Astrocyte (in vitro differentiated cells and primary cell): ENCODE results near the gene MED15. TPM values are rescaled to one million over a fixed set of nuclear protein-coding genes. Genes with fewer than 3 reads are reported as not detected.
A peak's percentile ranks its signal among the peaks of the same experiment; 100 is the strongest.

Source experiments
- DNase-seq: peaks from one replicate; pipeline ENCODE4 v3.0.0-alpha.2; 2010; ENCODE audit warnings: low read depth
- FAIRE-seq: peaks from 2 replicates; lab custom pipeline; 2011; peaks lifted over from hg19 to GRCh38; lab: Jason Lieb, UNC
- H2AFZ ChIP-seq: 2 replicates; pipeline ENCODE4 v1.6.0; 2012; ENCODE audit warnings: low read depth, low read length, inconsistent platforms
- H3K27ac ChIP-seq: 2 replicates; pipeline ENCODE4 v1.5.1; 2011; ENCODE audit warnings: low read depth, low read length, inconsistent platforms
- H3K27me3 ChIP-seq: 2 replicates; pipeline ENCODE4 v1.6.0; 2011; ENCODE audit warnings: low read length, inconsistent platforms; ENCODE audit not compliant: insufficient read depth
- H3K36me3 ChIP-seq: 2 replicates; pipeline ENCODE4 v1.5.1; 2011; ENCODE audit warnings: low read length, inconsistent platforms; ENCODE audit not compliant: insufficient read depth
- H3K4me1 ChIP-seq: 2 replicates; pipeline ENCODE4 v1.5.1; 2011; ENCODE audit warnings: low read length, inconsistent platforms; ENCODE audit not compliant: insufficient read depth
- H3K4me2 ChIP-seq: 2 replicates; pipeline ENCODE4 v1.6.0; 2012; ENCODE audit warnings: low read length, inconsistent platforms
- H3K4me3 ChIP-seq: 2 replicates; pipeline ENCODE4 v1.5.1; 2011; ENCODE audit warnings: low read depth, mild to moderate bottlenecking, low read length, inconsistent platforms; ENCODE audit not compliant: insufficient read depth
- H3K79me2 ChIP-seq: 2 replicates; pipeline ENCODE4 v1.6.0; 2012; ENCODE audit warnings: mild to moderate bottlenecking, low read length, inconsistent platforms; ENCODE audit not compliant: insufficient read depth
- H3K9ac ChIP-seq: 2 replicates; pipeline ENCODE4 v1.6.0; 2012; ENCODE audit warnings: mild to moderate bottlenecking, low read length, inconsistent platforms
- H3K9me3 ChIP-seq: 2 replicates; pipeline ENCODE4 v1.5.1; 2012; ENCODE audit warnings: low read depth, mild to moderate bottlenecking, low read length, inconsistent platforms; ENCODE audit not compliant: insufficient read depth
- H4K20me1 ChIP-seq: 2 replicates; pipeline ENCODE4 v1.6.0; 2012; ENCODE audit warnings: low read length, inconsistent platforms; ENCODE audit not compliant: insufficient read depth
- H3K27ac Mint-ChIP-seq: one replicate; pipeline ENCODE4 v1.8.0; 2021; ENCODE audit warnings: mild to moderate bottlenecking, mixed read lengths; ENCODE audit not compliant: unreplicated experiment
- H3K27me3 Mint-ChIP-seq: one replicate; pipeline ENCODE4 v1.8.0; 2021; ENCODE audit warnings: low read depth, mixed read lengths; ENCODE audit not compliant: unreplicated experiment
- H3K36me3 Mint-ChIP-seq: one replicate; pipeline ENCODE4 v1.8.0; 2021; ENCODE audit warnings: low read depth, mixed read lengths; ENCODE audit not compliant: unreplicated experiment
- H3K4me1 Mint-ChIP-seq: one replicate; pipeline ENCODE4 v1.8.0; 2021; ENCODE audit warnings: low read depth, mixed read lengths; ENCODE audit not compliant: unreplicated experiment
- H3K4me3 Mint-ChIP-seq: one replicate; pipeline ENCODE4 v1.8.0; 2021; ENCODE audit warnings: mild to moderate bottlenecking, moderate library complexity, mixed read lengths; ENCODE audit not compliant: unreplicated experiment
- H3K9me3 Mint-ChIP-seq: one replicate; pipeline ENCODE4 v1.8.0; 2021; ENCODE audit warnings: mild to moderate bottlenecking, mixed read lengths; ENCODE audit not compliant: unreplicated experiment
- CTCF ChIP-seq: IDR thresholded peaks from 2 replicates; pipeline ENCODE4 v1.5.1; 2011; ENCODE audit warnings: low read depth, mild to moderate bottlenecking, inconsistent platforms, low read length, moderate library complexity; ENCODE audit not compliant: insufficient read depth
- EZH2 ChIP-seq: IDR thresholded peaks from 2 replicates; pipeline ENCODE4 v1.6.1; 2012; ENCODE audit warnings: mild to moderate bottlenecking, low read length, inconsistent platforms; ENCODE audit not compliant: insufficient read depth
- total RNA-seq: library from RNA; stranded (reverse); gene quantifications from 2 replicates; pipeline ENCODE4 v1.2.1, GENCODE V29; 2021

The MED15 gene
- total RNA-seq, 1 donor from 2014 or later: 153 TPM

DNA sequence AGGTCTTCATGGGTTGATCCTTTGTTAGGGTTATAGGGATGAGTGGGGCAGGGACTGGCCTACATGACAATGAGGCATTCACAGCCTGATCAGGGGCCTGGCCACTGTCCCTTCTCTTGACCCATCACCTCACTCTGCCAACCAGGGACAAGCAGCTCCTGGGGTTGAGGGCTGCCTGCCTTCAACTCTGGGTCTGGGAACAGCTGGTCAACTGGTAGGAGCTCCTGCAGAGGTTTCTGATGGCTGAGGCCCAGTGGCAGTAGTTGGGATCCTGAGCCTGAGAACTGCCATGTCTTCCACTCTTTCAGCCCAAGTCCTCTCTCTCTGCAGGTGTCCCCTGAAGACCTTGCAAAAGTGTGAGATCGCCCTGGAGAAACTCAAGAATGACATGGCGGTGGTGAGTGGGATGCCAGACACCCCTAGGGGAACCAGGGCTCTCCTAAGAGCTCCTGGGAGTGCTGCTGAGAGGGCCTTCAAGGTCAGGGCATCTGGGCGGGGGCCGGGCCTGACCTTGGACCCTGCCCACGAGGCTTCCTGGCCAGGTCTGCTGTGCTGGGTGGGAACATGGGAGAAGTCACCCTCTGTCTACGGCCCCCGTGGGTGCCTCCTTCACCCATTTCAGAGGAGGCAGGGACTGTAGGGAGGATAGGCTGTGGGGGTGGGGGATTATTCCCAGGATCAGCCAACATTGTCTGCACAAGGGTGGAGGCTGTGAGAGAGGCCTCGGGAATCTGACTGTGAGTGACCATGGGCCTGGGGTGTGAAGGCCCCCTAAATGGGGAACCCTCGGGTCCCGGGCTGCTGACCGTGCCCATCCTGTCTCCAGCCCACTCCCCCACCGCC lies 76.8 kb downstream of the MED15 start:
- Histone ChIP-seq H3K4me3 (no peak overlapping the region), H3K27me3 (no peaks in the 10 kb centered on the region), H3K4me2 (no peak overlapping the region), H3K36me3 (peaks cover 29% of the 10 kb centered on the region), H3K9me3 (no peaks in the 10 kb centered on the region), H3K9ac (no peak overlapping the region), H3K27ac (no peak overlapping the region), H3K79me2 (peaks cover 34% of the 10 kb centered on the region), H3K4me1 (no peaks in the 10 kb centered on the region), H2AFZ (no peak overlapping the region), H4K20me1 (peaks cover 80% of the 10 kb centered on the region)
- DNase-seq (no peak), FAIRE-seq (no peak)
- H3K27ac Mint-ChIP-seq: no peak overlapping the region
- no peaks in the 10 kb centered on the region for H3K9me3 Mint-ChIP-seq
- peak overlapping the region; percentile 45 for H3K4me3 Mint-ChIP-seq
- peaks cover 7% of the 10 kb centered on the region for H3K4me1 Mint-ChIP-seq
- H3K36me3 Mint-ChIP-seq: peaks cover 8% of the 10 kb centered on the region
- TF ChIP-seq CTCF (no peak), EZH2 (no peak)
- no peaks in the 10 kb centered on the region for H3K27me3 Mint-ChIP-seq

DNA sequence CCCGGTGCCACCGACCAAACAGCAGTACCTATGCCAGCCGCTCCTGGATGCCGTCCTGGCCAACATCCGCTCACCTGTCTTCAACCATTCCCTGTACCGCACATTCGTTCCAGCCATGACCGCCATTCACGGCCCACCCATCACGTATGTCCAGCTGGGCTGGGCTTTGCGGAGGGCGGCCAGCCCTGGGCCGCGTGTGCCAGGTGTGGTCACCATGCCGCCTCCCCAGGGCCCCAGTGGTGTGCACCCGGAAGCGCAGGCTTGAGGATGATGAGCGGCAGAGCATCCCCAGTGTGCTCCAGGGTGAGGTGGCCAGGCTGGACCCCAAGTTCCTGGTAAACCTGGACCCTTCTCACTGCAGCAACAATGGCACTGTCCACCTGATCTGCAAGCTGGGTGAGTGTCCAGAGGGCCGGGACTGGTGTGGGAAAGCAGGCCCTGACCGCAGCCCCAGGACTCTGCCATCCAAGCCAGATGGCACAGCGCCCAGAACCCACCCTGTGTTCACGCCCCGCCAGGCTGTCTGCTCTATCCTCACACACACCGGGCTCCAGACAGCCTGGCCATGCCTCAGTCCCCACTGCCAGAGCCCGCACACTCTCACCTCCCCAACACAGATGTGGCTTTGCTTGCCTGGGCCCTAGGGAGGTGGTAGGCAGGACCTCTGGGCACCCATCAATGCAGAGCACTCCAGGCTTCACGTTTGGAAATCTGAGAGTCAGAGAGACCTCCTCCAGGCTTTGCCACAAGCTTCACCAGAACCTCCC lies 77.6 kb downstream of the MED15 start:
- H3K27ac ChIP-seq: no peak overlapping the region
- no peaks in the 10 kb centered on the region for H3K9me3 ChIP-seq
- no peak overlapping the region for H3K4me3 ChIP-seq
- DNase-seq: no peak
- Mint-ChIP-seq H3K9me3 (no peaks in the 10 kb centered on the region), H3K27ac (no peak overlapping the region), H3K27me3 (no peaks in the 10 kb centered on the region), H3K4me1 (peaks cover 7% of the 10 kb centered on the region), H3K36me3 (peaks cover 7% of the 10 kb centered on the region), H3K4me3 (no peak overlapping the region)
- H3K27me3 ChIP-seq: no peaks in the 10 kb centered on the region
- H3K36me3 ChIP-seq: peaks cover 26% of the 10 kb centered on the region
- H3K79me2 ChIP-seq: peaks cover 26% of the 10 kb centered on the region
- no peak overlapping the region for H3K9ac ChIP-seq
- no peak for FAIRE-seq
- no peak overlapping the region for H2AFZ ChIP-seq
- peaks cover 72% of the 10 kb centered on the region for H4K20me1 ChIP-seq
- H3K4me1 ChIP-seq: no peaks in the 10 kb centered on the region
- TF ChIP-seq CTCF: no peak
- TF ChIP-seq EZH2: no peak
- H3K4me2 ChIP-seq: no peak overlapping the region
